Measurements from ENCODE around the gene ITGB4. TPM values are rescaled to one million over a fixed set of nuclear protein-coding genes. Genes with fewer than 3 reads are reported as not detected.

The ITGB4 gene
- total and polyA plus RNA-seq, 2 experiments from 2014 or later, result 6.1 to 9.7 TPM

DNA sequence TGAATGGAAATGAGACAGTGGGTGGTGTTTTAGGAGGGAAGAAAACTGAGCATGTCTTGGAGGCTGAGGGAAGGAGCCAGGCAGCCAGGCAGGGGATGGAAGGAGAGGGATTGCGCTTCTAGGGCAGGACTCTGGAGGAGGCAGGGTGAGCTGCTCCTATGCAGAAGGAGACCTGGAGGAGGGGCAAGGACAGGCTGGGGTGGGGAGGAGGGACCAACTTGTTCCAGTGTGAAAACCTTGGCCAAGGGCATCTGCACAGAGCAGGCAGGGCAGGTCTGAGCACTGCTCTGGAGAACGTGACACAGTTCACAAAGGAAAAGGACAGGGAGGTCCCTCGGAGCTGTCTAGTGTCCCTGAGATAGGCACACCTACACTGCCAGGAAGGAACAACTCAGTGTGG, 38.2 kb downstream of the ITGB4 start:
- Histone ChIP-seq H3K79me2 (replicated peaks; ENCODE audit: insufficient read depth) (no peaks in the 10 kb centered on the region), H3K4me2 (no peak overlapping the region), H3K36me3 (ENCODE audit: insufficient read depth) (no peaks in the 10 kb centered on the region), H3F3A (replicated peaks; ENCODE audit: low read depth) (no peaks in the 10 kb centered on the region), H3K27ac (ENCODE audit: low read depth) (no peak overlapping the region), H3K9me2 (ENCODE audit: insufficient read depth) (no peaks in the 10 kb centered on the region), H3K27me3 (ENCODE audit: insufficient read depth) (no peaks in the 10 kb centered on the region), H4K20me1 (replicated peaks; ENCODE audit: insufficient read depth) (no peaks in the 10 kb centered on the region), H2AFZ (no peak overlapping the region), H3K4me3 (no peak overlapping the region), H3K4me1 (ENCODE audit: insufficient read depth) (no peaks in the 10 kb centered on the region; the same call in 1 of the 2 replicates)
- Mint-ChIP-seq H3K36me3 (ENCODE audit: low read depth) (no peaks in the 10 kb centered on the region; the same call in 2 of the 3 replicates), H3K4me1 (peaks cover 14% of the 10 kb centered on the region), H3K9me3 (no peaks in the 10 kb centered on the region; the same call in 2 of the 3 replicates), H3K27me3 (ENCODE audit: insufficient read depth, low read depth, poor library complexity) (peaks cover 22% of the 10 kb centered on the region), H3K27ac (no peak overlapping the region), H3K4me3 (no peak overlapping the region)
- no peak for ATAC-seq
- no peak for DNase-seq (ENCODE audit: low spot score)
- TF ChIP-seq POLR2AphosphoS5 (IDR thresholded peaks at IDR 0.05; ENCODE audit: low read depth) (no peak), EZH2phosphoT487 (IDR thresholded peaks at IDR 0.05; ENCODE audit: unreplicated experiment) (no peak), JUNB (IDR thresholded peaks at IDR 0.05; ENCODE audit: unreplicated experiment) (no peak), ETS1 (IDR thresholded peaks at IDR 0.05) (no peak), ZNF331 (CRISPR knock-in tag; IDR thresholded peaks at IDR 0.05; ENCODE audit: low read depth) (no peak), NANOG (IDR thresholded peaks at IDR 0.05; ENCODE audit: borderline replicate concordance) (no peak), CTCF (conservative IDR thresholded peaks at IDR 0.05; ENCODE audit: low read depth in 2 of 2) (no peak), EZH2 (IDR thresholded peaks at IDR 0.05; ENCODE audit: low read depth, unreplicated experiment) (no peak), CREB1 (CRISPR knock-in tag; IDR thresholded peaks at IDR 0.05; ENCODE audit: low read depth) (no peak), STAT1 (IDR thresholded peaks at IDR 0.05; ENCODE audit: unreplicated experiment) (no peak), ZNF114 (CRISPR knock-in tag; IDR thresholded peaks at IDR 0.05) (no peak), REST (IDR thresholded peaks at IDR 0.05; ENCODE audit: unreplicated experiment) (no peak)
- TF ChIP-seq, protein P1, sequence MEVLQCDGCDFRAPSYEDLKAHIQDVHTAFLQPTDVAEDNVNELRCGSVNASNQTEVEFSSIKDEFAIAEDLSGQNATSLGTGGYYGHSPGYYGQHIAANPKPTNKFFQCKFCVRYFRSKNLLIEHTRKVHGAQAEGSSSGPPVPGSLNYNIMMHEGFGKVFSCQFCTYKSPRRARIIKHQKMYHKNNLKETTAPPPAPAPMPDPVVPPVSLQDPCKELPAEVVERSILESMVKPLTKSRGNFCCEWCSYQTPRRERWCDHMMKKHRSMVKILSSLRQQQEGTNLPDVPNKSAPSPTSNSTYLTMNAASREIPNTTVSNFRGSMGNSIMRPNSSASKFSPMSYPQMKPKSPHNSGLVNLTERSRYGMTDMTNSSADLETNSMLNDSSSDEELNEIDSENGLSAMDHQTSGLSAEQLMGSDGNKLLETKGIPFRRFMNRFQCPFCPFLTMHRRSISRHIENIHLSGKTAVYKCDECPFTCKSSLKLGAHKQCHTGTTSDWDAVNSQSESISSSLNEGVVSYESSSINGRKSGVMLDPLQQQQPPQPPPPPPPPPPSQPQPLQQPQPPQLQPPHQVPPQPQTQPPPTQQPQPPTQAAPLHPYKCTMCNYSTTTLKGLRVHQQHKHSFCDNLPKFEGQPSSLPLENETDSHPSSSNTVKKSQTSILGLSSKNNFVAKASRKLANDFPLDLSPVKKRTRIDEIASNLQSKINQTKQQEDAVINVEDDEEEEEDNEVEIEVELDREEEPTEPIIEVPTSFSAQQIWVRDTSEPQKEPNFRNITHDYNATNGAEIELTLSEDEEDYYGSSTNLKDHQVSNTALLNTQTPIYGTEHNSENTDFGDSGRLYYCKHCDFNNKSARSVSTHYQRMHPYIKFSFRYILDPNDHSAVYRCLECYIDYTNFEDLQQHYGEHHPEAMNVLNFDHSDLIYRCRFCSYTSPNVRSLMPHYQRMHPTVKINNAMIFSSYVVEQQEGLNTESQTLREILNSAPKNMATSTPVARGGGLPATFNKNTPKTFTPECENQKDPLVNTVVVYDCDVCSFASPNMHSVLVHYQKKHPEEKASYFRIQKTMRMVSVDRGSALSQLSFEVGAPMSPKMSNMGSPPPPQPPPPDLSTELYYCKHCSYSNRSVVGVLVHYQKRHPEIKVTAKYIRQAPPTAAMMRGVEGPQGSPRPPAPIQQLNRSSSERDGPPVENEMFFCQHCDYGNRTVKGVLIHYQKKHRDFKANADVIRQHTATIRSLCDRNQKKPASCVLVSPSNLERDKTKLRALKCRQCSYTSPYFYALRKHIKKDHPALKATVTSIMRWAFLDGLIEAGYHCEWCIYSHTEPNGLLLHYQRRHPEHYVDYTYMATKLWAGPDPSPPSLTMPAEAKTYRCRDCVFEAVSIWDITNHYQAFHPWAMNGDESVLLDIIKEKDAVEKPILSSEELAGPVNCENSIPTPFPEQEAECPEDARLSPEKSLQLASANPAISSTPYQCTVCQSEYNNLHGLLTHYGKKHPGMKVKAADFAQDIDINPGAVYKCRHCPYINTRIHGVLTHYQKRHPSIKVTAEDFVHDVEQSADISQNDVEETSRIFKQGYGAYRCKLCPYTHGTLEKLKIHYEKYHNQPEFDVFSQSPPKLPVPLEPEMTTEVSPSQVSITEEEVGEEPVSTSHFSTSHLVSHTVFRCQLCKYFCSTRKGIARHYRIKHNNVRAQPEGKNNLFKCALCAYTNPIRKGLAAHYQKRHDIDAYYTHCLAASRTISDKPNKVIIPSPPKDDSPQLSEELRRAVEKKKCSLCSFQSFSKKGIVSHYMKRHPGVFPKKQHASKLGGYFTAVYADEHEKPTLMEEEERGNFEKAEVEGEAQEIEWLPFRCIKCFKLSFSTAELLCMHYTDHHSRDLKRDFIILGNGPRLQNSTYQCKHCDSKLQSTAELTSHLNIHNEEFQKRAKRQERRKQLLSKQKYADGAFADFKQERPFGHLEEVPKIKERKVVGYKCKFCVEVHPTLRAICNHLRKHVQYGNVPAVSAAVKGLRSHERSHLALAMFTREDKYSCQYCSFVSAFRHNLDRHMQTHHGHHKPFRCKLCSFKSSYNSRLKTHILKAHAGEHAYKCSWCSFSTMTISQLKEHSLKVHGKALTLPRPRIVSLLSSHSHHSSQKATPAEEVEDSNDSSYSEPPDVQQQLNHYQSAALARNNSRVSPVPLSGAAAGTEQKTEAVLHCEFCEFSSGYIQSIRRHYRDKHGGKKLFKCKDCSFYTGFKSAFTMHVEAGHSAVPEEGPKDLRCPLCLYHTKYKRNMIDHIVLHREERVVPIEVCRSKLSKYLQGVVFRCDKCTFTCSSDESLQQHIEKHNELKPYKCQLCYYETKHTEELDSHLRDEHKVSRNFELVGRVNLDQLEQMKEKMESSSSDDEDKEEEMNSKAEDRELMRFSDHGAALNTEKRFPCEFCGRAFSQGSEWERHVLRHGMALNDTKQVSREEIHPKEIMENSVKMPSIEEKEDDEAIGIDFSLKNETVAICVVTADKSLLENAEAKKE (CRISPR knock-in tag; IDR thresholded peaks at IDR 0.05), result no peak

All from GM23338 (cell line).